NCI-H510A treated with DMSO at 0.1 percent for 48 hours (cell line): ENCODE measurements around the gene RNF135.
"Not testable (repeated sequence)": the region's sequence is repeated elsewhere in the genome, so short reads cannot be mapped to it uniquely, and the experiment has no call there.

ENCODE experiments used
- DNase-seq: peaks from one replicate; lab custom pipeline; 2025; lab: John Stamatoyannopoulos, UW

Gene RNF135

DNA sequence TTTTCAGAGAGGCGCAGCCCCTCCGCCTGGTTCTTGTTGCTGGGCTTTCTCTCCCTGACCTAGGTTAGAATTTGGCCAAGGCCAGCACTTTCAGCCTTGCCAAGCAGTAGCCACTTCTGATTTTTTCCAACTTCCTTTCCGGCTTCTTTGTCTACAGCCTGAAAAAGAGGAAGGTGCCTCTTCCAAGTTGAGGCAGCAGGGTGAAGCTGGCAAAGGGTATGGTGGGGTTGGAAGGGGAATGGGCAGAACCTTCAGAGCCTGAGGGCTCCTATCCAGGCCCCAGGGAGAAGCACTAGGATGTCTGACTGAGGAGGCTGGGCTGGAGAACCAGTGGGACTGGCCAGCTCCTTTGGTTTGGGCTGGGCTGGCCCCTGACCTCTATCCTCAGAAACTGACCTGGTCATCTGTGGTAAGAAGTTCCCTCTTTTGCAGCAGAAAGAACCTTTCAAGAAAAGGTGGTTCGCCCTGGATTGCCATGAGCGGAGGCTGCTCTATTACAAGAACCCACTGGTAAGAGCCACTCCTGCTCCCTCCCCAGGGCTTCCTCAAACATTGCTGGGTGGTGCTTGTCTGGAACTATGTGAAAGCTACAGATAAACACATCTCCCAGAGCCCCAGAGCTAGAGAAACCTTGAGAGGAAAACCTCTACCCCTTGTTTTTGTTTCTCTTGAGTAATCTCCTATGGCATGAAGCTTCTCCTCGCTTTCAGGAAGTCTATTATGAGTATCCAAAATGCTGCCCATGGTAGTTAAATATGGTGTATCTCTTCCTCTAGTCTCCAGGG is 16.6 kb upstream of the RNF135 start:
- no peak for DNase-seq

DNA sequence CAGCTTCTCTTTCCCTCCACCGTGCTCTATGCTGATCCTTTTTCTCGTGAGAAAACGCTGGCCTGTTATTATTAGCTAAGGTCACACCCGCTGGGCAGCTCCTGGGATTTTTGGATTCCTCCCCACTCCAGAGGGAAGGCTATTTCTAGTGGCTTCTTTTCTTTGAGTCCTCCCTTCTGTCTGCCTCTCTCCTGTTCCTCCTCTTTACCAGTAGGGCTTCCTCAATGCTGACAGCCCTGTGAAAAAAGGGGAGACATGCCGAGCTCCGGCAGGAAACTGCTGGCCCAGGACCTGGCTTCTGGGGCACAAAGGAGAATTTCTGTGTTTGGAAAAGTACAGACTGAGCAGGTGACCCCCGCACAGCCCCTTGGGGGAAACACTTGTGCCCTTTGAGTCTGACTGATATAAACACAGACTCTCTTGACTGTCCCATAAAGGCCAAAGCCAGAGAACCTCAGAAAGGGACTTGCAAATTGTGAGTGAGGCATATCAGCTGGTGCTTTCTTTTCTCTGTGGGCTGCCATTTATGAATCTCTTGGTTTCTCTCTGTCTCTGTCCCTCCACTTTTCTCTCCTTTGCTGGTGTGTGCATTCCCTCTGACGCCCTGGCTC is 14.0 kb upstream of the RNF135 start:
- no peak for DNase-seq

DNA sequence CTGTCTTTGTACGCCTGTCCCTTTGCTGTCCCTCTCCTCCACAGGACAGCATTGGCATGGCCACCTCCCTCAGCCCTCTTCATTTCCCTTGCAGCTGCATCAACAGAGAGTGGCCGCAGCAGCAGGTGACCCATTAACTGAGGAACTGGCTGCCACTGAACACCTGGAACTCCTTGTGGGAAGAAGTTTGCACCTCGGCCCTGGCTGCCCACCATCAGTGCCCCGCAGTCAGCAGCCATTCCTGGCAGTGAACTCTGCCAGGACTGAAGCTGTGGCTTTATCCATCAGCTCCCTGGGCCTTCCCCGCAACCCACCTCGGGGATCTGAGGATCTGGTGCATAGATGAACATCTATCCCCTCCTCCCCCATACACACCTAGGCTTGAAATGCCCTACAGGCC is 13.1 kb upstream of the RNF135 start:
- DNase-seq = peak; percentile 49

DNA sequence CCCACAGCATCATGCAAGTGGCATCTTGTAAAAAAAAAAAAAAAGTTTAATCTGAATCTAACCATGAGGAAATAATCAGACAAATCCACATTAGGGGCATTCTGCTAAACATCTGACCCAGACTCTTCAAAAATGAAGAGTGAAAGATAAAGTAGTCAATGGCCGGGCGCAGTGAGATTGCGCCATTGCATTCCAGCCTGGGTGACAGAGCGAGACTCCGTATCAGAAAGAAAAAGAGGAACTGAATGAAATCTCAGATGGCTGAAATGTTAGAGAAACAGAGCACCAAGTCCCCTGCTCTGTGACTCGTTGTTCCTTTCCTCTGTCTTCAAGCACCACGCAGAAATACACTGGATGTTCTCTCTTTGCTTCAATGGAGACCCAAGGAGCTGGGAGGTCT is 12.7 kb upstream of the RNF135 start:
- no peak for DNase-seq

DNA sequence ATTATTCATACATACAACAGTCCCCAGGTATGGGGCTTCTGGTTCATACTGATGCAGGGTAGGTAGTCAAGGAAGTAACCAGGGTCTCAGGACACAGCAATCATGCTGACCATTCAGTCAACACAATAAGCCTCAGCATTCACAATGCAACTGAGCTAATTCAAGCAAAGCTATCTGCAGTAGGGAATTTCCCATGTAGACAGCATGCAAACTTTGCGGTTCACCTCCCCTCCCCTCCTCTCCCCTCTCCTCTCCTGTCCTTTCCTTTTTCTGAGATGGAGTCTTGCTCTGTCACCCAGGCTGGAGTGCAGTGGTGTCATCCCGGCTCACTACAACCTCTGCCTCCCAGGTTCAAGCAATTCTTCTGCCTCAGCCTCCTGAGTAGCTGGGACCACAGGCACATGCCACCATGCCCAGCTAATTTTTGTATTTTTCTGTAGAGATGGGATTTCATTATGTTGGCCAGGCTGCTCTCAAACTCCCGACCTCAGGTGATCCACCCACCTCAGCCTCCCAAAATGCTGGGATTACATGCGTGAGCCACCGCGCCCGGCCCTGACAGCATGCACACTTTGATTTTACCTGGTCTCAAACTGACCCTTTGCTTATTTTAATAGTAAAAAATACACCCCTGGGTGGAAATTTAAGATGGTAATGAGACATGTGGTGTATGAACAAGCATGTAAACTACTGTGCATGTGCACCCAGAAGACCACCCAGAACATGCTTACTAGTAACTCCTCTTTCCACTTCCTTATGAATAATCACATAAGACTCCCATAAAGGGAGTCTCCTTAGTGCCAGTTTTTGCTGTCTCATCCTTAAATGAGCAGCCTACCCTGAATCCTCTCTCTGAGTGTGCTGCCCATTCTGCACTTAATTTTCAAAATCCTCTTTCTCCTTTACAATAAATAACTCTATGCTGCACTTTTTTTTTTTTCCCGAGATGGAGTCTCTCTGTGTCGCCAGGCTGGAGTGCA is 9.3 kb upstream of the RNF135 start:
- DNase-seq = no peak

DNA sequence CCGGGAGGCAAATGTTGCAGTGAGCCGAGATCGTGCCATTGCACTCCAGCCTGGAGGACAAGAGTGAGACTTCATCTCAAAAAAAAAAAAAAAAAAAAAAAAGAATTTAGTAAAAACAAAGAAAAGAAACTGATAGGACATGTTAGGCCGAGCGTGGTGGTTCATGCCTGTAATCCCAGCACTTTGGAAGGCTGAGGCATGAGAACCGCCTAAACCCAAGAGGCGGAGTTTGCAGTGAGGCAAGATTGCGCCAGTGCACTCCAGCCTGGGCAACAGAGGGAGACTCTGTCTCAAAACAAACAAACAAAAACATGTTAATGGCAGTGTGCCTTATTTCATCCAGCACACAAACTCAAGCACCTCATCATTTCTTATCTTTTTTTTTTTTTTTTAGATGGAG is 6.5 kb upstream of the RNF135 start:
- DNase-seq = not testable (repeated sequence)

DNA sequence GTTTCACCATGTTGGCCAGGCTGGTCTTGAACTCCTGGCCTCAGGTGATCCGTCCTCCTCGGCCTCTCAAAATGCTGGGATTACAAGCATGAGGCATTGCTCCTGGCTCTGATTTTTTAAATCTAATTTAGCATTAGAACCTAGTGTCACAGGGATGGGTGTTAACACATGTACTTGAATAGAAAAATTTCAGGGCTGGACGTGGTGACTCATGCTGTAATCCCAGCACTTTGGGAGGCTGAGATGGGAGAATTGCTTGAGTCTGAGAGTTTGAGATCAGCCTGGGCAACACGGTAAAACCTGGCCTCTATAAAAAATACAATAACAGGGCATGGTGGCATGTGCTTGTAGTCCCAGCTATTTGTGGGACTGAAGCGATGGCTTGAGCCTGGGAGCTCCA is 6.0 kb upstream of the RNF135 start:
- no peak for DNase-seq

DNA sequence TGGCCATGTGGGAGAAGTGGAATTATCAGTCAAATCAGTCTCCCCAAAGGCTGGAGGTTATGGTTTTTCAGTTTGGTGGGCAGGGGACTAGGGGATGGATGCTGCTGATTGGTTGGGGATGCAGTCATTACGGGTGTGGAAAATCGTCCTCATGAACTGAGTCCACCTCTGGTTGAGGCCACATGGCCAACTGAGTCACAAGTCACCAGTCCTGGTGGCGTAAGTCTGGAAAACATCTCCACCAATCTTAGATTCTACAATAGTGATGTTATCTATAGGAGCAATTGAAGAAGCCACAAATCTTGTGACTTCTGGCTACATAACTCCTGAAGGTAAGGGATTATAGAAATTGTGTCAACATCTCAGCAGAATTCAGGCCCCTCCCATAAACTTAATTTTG is 5.2 kb upstream of the RNF135 start:
- no peak for DNase-seq

DNA sequence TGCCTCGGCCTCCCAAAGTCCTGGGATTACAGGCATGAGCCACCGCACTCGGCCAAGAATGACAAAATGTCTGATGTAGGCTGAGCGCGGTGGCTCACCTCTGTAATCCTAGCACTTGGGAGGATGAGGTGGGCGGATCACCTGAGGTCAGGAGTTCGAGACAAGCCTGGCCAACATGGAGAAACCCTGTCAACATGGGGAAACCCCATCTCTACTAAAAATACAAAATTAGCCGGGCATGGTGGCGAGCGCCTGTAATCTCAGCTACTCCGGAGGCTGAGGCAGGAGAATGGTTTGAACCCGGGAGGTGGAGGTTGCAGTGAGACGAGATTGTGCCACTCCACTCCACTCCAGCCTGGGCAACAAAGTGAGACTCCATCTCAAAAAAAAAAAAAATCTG is 2.9 kb upstream of the RNF135 start:
- not testable (repeated sequence) for DNase-seq

DNA sequence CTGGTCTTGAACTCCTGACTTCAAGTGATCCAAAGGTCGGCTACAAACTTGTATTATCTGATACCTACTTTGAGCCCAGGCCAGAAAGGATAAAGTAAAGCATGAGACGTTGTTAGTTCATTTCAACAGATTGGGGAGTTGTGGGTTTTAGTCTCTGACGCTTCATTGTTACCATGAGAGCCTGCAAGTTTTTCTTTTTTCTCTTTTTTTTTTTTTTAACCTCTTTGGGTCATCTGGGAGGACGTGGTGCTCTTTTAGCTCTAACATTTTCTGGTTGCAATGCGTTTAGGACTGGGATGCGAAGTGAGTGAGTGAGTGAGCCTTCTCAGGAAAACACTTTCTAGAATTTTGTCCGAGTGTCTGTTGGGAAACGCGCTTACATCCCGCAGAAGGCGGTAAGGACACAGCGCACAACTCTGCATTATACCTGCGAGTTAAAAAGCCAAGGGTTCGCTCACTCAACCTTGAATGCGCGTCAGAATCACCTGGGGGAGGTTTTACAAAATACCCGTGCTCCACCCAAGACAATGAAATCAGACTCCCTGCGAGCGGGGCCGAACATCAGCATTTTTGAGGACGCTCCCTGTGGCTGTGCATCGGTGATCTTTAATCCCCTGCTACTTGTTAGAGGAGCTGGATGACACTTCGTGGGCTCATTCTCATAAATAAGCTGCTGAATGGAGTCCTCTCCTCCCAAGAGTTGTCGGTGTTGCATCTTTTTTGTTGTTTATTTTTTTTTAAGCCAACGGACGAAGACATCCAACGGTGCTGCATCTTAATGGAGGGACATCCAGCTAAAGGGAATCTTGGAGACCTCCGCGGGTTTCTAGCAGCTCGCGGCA is 629 bp upstream of the RNF135 start:
- DNase-seq = peak; percentile 93

DNA sequence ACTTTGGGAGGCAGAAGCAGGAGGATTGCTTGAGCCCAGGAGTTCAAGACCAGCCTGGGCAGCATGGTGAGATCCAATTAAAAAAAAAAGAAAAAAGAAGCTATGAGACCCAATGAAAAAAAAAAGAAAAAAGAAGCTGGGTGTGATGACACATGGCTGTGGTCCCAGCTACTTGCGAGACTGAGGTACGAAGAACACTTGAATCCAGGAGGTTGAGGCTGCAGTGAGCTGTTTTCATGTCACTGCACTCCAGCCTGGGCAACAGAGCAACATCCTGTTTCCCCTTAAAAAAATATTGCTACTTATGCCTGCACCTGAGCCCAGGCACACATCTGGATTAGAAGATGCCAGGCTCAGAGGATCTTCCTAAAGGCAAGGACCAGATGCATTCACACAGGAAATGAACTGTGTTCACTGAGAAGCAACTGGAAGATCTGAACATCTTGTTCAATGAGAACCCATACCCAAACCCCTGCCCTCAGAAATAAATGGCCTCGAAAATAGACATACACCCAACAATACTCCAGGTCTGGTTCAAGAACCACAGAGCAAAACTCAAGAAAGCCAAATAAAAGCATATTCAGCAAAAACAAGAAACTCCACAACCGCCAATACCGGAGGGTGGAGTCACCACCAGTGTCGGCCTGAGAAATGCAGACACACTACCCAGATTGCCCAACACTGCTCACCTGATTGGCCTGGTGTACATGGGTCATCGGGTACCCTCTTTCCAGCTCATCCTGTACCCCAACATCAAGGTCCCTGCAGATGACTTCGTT is 4.4 kb downstream of the RNF135 start:
- no peak for DNase-seq

DNA sequence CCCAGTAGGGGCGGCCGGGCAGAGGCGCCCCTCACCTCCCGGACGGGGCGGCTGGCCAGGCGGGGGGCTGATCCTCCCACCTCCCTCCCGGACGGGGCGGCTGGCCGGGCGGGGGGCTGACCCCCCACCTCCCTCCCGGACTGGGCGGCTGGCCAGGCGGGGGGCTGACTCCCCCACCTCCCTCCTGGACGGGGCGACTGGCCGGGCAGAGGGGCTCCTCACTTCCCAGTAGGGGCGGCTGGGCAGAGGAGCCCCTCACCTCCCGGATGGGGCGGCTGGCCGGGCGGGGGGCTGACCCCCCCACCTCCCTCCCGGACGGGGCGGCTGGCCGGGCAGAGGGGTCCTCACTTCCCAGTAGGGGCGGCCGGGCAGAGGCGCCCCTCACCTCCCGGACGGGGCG is 9.1 kb downstream of the RNF135 start:
- DNase-seq = not testable (repeated sequence)

DNA sequence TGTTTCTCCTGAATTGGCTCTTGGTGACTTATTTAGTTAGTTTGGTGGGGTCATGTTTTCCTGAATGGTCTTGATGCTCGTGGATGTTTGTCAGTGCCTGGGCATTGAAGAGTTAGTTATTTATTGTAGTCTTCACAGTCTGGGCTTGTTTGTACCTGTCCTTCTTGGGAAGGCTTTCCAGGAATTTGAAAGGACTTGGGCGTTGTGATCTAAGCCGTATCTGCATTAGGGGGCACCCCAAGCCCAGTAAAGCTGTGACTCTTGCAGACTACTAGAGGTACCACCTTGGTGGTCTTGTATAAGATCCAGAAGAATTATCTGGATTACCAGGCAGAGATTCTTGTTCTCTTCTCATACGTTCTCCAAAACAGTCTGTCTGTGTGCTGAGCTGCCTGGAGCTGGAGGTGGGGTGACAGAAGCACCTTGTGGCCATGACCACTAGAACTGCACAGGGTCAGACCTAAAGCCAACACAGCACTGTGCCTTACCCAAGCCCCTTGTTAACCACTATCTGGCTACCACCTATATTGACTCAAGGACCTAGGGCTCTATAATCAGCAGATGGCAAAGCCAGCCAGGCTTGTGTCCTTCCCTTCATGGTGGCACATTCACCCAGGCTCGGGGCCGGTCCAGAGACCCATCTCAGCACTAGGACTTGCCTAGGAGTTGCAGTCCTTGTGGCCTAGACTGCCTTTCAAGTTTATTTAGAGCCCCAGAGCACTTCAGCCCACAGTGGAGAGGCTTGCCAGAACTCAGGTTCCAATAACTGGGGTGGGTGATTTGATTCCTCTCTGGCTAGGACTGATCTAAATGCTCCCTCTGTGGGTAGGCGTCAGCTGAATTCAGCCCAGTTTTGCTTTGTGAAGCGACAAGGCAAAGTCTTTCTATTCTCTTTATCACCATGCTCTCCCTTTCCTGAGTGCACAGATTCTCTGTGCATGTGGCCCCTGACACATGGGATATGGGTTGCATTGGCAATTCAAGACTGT is 11.0 kb downstream of the RNF135 start:
- no peak for DNase-seq

DNA sequence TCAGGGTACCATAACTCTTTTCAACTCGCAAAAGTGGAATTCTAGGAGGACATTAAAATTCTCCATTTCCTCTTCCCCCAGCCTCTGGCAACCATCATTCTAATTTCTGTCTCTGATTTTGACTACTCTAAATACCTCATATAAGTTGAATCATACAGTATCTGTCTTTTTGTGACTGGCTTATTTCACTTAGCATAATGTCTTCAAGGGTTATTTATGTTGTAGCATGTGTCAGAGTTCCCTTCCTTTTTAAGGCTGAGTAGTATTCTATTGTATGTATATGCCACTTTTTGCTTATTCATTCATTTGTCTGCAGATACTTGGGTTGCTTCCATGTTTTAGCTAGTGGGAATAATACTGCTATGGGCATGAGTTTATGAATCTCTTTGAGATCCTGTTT is 12.0 kb downstream of the RNF135 start:
- no peak for DNase-seq

DNA sequence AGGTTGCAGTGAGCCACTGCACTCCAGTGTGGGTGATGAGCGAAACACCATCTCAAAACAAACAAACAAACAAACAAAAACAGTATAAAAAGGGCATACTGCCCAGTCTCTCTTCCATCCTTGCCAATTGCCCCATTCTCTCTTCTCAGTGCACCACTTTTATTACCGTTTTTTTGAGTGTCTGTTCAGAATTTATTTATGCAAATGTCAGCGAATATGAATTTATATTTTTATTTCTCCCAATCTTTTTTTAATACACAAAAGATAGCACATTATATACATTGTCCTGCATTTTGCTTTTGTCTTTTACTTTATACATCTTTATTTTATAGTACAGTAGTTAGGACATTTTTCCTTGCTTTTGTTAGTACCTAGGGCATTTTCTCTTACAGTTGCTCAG is 19.6 kb downstream of the RNF135 start:
- no peak for DNase-seq

DNA sequence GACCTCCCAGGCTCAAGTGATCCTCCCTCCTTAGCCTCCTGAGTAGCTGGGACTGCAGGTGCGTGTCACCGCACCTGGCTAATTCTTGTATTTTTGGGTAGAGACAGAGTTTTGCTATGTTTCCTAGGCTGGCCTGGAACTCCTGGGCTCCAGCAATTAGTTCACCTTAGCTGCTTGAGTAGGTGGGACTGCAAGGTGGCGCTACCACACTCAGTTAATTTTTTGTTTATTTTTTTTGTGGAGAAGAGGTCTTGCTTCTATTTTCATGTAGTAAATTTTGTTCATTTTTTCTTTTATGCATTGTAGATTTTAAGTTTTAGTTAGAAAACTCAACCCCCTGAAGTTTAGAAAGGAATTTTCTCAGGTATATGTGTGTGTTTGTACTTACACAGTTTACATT is 21.7 kb downstream of the RNF135 start:
- no peak for DNase-seq

DNA sequence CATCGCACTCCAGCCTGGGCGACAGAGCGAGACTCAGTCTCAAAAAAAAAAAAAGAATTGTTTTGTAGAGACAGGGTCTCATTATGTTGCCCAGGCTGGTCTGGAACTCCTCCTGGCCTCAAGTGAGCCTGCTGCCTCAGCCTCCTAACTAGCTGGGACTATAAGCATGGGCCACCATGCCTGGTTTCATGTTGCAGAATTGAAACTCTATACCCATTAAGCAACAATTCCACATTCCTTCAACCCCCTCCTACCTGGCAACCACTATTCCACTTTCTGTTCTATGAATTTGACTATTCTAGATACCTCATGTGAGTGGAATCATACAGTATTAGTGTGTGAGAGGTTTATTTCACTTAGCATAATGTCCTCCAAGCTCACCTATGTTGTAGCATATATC is 24.5 kb downstream of the RNF135 start:
- DNase-seq = no peak

DNA sequence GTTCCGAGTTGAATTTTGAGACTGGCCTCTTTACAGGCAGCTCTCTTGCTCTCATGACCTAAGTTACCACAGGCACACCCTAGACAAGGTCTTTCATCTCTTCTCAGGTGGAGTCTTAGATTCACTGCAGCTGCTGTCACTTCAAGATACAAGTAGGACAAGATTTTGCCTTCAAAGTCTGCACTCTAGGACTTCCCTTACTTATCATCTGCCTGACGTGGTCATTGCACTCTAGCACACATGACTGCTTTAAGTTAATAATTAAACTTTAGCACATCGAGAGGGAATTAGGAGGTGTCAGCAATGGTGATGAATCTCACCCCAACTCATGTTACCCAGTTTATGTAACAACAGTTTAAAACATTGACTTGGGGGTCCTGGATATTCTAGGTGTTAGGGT is 25.6 kb downstream of the RNF135 start:
- no peak for DNase-seq

DNA sequence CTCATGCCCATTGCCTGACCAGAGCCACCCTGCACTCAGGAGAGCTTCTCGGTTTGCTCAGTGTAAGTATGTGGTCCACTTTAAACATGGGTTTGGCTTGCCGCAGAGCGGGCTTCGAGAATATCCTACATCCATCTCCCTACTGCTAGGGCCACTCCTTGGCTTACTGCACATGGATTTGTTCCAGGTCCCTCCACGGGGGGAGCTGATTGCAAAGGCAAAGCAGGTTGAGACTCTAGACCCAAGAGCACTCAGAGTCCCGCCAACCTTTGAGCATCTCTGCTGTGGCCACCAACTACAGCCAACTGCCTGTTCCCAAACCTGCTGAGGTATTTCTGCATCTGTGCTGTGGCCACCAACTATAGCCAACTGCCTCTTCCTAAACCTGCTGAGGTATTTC is 26.4 kb downstream of the RNF135 start:
- no peak for DNase-seq

DNA sequence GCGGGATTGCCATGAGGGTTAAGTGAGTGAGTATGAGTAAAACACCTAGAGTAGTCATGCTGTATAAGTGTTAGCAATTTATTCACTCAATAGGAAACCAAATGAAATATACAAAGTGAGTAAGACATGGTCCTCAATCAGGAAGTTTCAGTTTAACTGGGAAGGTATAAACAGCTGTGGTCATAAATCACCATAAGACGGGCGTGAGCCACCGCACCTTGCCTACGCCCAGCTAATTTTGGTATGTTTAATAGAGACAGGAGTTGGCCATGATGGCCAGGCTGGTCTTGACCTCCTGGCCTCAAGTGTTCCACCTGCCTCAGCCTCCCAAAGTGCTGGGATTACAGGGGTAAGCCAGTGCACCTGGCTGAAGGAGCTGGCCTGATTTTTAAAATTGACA is 27.0 kb downstream of the RNF135 start:
- no peak for DNase-seq
